ENCODE measurements around the gene MREG. TPM values are rescaled to one million over a fixed set of nuclear protein-coding genes. Genes with fewer than 3 reads are reported as not detected.

Gene MREG
- total RNA-seq, 2 donors from 2014 or later: 4.9 to 7.3 TPM

DNA sequence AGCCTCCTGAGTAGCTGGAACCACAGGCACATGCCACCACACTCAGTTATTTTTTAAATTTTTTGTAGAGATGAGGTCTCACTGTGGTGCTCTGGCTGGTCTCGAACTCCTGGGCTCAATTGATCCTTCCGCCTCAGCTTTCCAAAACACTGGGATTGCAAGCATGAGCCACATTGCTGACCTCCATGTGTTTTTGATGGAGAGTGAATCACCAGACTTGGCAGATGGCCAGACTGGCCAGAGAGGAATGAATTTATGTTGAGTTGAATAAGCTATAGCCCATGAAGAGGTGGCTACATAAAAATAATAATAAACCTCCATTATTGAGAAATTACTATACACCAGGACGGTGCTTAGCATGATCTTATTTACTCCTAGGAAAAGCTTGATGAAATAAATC is 91.5 kb downstream of the MREG start:
- Mint-ChIP-seq H3K27ac (no peak overlapping the region), H3K9me3 (no peaks in the 10 kb centered on the region), H3K36me3 (no peaks in the 10 kb centered on the region)
- DNase-seq (ENCODE audit: low spot score in 2 of 2) (no peak), ATAC-seq (peak in 1 of 2 donors; percentile 48)

- H3K9me3 Mint-ChIP-seq: no peaks in the 10 kb centered on the region
- no peaks in the 10 kb centered on the region for H3K36me3 Mint-ChIP-seq
- peak; percentile 71 to 87 for ATAC-seq
- no peak overlapping the region for H3K27ac Mint-ChIP-seq
- DNase-seq (ENCODE audit: low spot score in 2 of 2): peak in 1 of 2 donors; percentile 53
Measured at GRCh38 chr2:215920244-215921100, 92.9 kb downstream of the MREG start.

- H3K27ac Mint-ChIP-seq: no peak overlapping the region
- H3K36me3 Mint-ChIP-seq: no peaks in the 10 kb centered on the region
- H3K9me3 Mint-ChIP-seq: no peaks in the 10 kb centered on the region
- ATAC-seq (no peak), DNase-seq (ENCODE audit: low spot score in 2 of 2) (no peak)
Measured at GRCh38 chr2:215919624-215920243, 93.6 kb downstream of the MREG start.

DNA sequence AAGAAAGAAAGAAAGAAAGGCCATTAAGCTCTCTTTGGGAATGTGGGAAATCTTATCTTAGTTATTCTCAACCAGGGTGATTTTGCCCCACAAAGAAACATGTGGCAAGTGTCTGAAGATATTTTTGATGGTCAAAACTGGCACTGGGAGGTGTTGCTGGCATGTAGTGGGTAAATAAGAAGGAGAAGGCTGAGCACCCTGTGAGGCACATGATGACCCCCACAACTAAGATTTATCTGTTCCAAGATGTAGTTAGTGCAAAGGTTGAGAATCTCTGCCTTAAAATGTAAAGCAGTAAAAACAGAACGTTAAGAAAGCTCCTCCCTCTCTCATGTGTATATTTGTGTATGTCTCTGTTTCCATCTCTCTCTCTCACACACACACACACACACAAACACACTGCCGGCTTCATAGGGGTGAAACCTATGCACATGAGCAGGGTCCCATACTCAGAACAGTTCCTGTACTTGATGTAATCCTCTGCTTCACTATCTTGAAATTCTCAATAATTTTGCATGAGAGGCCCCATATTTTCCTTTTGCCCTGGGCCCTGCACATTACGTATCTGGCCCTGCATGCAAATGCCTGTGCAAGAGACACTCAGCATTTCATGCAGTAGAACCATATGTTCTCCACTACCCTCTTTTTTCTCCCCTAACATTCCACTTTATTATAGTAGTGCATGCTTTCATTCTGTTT is 94.3 kb downstream of the MREG start:
- no peak for ATAC-seq
- H3K27ac Mint-ChIP-seq: no peak overlapping the region
- no peaks in the 10 kb centered on the region for H3K36me3 Mint-ChIP-seq
- no peak for DNase-seq (ENCODE audit: low spot score in 2 of 2)
- no peaks in the 10 kb centered on the region for H3K9me3 Mint-ChIP-seq

DNA sequence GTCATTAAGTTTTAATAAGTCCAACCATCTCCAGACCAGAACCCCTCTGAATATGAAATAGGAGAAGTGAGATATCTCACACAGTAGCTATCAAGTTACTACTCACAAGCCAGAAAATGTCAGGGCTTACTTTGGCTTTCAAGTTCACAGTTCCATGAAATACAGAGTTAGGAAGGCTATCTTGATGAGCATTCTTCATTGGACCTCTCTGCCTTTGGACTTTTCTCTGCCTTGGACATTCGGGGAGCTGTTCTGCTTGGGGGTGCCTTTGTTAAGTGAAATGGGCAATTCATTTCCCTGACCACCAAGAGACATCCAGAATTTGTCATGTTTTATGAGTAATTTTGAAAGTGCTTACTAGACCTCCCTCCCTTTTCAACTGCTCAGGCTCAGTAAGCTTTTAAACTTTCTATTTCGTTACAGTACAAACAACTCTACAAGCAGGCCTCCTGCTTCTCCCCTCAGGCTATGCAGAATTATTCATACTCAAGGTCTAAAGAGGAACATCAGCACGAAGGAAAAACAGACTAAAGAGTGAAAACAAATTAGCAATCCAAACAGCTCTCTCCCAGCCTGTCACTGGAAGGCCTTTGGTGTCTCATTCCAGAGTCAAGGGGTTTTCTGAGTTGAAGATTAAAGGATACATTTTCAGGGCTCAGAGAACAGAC is 95.3 kb downstream of the MREG start:
- ATAC-seq: peak in 1 of 2 donors; percentile 36
- Mint-ChIP-seq H3K27ac (no peak overlapping the region), H3K36me3 (no peaks in the 10 kb centered on the region), H3K9me3 (no peaks in the 10 kb centered on the region)
- no peak for DNase-seq (ENCODE audit: low spot score in 2 of 2)

DNA sequence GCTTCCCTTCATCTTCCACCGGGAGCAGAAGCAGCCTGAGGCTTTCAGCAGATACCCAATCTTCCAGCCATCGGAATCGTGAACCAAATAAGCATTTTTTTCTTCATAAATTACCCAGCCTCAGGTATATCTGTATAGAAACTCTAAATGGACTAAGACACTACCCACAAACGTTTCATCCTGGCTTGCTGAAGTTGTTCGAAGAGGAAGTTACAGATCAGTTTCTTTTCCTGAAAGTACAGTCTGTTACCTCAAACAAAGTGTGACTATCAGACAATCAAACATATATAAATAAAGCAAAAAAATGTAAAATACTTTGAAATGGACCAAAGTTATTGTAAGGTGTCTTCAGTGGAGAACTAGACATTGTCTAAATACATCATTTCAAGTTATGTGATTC is 97.9 kb downstream of the MREG start:
- Mint-ChIP-seq H3K9me3 (no peaks in the 10 kb centered on the region), H3K36me3 (no peaks in the 10 kb centered on the region), H3K27ac (no peak overlapping the region)
- no peak for DNase-seq (ENCODE audit: low spot score in 2 of 2)
- ATAC-seq: no peak

DNA sequence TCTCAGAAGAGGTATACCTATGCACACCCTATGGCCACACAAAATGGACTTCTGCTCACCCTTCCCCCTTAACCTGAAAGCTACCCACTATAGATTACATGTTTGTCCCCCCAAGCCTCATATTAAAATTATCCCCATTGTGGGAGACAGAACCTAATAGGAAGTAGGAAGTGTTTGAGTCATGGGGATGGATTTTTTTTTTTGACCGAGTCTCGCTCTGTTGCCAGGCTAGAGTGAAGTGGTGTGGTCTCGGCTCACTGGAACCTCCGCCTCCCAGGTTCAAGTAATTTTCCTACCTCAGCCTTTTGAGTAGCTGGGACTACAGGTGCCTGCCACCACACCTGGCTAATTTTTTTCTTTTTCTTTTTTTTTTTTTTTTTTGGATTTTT is 98.6 kb downstream of the MREG start:
- no peak overlapping the region for H3K27ac Mint-ChIP-seq
- no peak for DNase-seq (ENCODE audit: low spot score in 2 of 2)
- ATAC-seq: no peak
- no peaks in the 10 kb centered on the region for H3K36me3 Mint-ChIP-seq
- H3K9me3 Mint-ChIP-seq: no peaks in the 10 kb centered on the region

DNA sequence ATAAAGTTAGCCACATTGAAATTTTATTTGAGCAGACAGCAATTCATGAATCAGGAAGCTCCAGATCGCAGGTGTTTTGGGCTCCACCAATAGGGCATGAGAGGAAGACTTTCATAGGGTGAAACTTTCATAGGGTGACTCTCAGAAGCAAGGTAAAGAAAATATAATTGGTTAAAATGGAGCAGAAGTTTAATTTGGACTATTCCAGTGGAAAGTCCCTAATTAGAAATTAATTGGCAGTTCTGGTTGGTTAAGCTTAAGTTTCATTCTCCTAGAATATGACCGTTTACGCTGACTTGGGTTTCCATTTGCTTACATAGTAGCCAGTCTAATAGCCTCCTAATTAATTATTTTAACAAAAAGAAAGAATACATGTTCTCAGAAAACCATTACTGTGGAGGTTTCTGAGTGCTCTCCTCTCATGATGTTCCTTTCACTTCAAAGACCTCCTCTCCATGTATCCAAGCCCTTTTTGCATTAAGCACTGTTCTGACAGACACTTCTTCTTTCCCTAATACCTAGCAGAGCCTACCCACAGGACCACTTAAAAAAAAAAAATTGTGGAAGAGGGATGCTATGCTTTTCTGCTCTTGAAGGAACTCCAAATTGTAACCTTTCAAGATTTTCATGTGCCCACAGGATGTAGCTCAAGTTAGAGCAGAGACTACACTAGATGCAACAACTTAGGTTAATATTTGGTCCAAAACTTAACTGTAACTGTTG is 99.1 kb downstream of the MREG start:
- Mint-ChIP-seq H3K36me3 (no peaks in the 10 kb centered on the region), H3K9me3 (no peaks in the 10 kb centered on the region), H3K27ac (no peak overlapping the region)
- DNase-seq (ENCODE audit: low spot score in 2 of 2) (no peak), ATAC-seq (no peak)

GRCh38 chr2:215912299-215912842 is 101.0 kb downstream of the MREG start:
- DNase-seq (ENCODE audit: low spot score in 2 of 2) (no peak), ATAC-seq (no peak)
- no peaks in the 10 kb centered on the region for H3K9me3 Mint-ChIP-seq
- no peaks in the 10 kb centered on the region for H3K36me3 Mint-ChIP-seq
- H3K27ac Mint-ChIP-seq: no peak overlapping the region

- ATAC-seq: no peak
- no peaks in the 10 kb centered on the region for H3K36me3 Mint-ChIP-seq
- H3K27ac Mint-ChIP-seq: no peak overlapping the region
- no peak for DNase-seq (ENCODE audit: low spot score in 2 of 2)
- H3K9me3 Mint-ChIP-seq: no peaks in the 10 kb centered on the region
Measured at GRCh38 chr2:215911301-215912085, 101.9 kb downstream of the MREG start.

- no peak for ATAC-seq
- H3K36me3 Mint-ChIP-seq: no peaks in the 10 kb centered on the region
- no peaks in the 10 kb centered on the region for H3K9me3 Mint-ChIP-seq
- H3K27ac Mint-ChIP-seq: no peak overlapping the region
- DNase-seq (ENCODE audit: low spot score in 2 of 2): no peak
Measured at GRCh38 chr2:215910180-215910579, 103.2 kb downstream of the MREG start.

DNA sequence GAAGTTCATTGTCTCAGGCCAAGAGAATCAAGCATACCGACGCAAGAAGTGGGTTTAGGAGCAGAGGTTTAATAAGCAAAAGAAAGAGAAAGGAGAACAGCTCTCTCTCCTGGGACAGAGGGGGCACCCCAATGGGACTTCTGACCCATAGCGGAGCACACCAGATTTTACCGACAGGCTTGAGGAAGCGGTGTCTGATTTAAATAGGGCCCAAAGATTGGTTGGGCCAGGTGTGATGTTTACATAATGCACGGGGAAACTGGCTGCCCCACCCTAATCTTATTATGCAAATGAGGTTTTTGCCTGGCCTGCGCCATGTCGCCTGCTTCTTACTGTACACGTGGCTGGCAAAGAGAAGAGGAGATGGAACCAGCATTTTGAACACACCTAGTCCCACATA is 106.2 kb downstream of the MREG start:
- Mint-ChIP-seq H3K36me3 (no peaks in the 10 kb centered on the region), H3K9me3 (no peaks in the 10 kb centered on the region), H3K27ac (no peak overlapping the region)
- DNase-seq (ENCODE audit: low spot score in 2 of 2): no peak
- no peak for ATAC-seq

DNA sequence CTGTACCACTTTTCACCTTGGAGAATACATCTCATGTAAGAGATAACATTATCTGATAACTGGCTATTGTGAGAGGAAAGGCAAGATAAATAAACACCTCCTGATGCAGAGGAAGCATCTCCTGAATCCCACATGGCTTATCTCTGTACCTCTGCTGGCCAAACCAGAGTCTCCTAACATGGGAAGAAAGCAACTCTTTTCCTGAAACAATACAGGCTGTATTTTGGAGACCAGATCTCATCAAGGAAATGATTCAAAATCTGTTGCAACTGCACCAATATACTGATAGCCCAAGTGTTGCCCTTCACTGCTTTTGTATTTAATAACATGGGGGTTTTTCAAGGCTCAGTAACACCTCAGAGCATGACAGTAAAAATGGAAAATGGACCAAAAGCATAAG is 106.9 kb downstream of the MREG start:
- Mint-ChIP-seq H3K27ac (no peak overlapping the region), H3K36me3 (no peaks in the 10 kb centered on the region), H3K9me3 (no peaks in the 10 kb centered on the region)
- DNase-seq (ENCODE audit: low spot score in 2 of 2): no peak
- no peak for ATAC-seq

DNA sequence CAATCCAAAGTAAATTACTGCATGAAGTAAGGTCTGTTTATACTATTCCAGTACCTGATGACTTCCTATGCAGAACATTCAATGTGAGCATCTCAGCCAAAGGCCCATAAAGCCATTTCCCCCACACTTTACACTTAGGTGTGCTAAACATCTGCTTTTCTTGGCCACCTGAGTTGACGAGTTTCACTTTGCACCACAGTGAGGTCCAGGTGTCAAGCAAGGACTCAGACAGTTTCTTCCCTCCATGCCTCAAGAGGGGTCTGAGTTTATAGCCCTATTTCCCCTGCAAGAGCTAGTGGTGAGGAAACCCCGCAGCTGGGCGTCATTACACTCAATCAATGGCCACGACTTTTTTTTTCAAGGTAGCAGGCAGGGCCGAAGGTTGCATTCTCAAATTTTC is 107.7 kb downstream of the MREG start:
- DNase-seq (ENCODE audit: low spot score in 2 of 2) (no peak), ATAC-seq (no peak)
- H3K9me3 Mint-ChIP-seq: no peaks in the 10 kb centered on the region
- no peaks in the 10 kb centered on the region for H3K36me3 Mint-ChIP-seq
- H3K27ac Mint-ChIP-seq: no peak overlapping the region

DNA sequence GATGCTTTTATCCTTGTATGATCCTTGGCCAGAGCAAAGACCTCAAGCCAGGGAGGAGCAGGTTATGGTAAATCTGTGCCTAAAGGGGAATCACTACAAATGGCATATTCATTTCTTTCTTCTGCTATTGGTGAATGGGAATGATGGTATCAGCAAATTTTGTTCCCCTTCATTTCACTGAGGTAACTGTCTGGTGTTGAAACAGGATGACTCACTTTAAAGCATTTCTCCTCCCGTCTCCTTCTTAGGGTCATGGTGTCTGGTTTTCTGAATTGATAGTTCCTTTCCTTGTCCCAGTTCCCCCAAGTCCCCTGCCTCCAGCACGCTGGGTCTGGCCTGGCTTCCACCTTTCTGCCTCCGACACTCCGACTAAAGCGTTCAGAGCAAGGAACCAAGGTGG is 109.2 kb downstream of the MREG start:
- Mint-ChIP-seq H3K27ac (no peak overlapping the region), H3K9me3 (no peaks in the 10 kb centered on the region), H3K36me3 (no peaks in the 10 kb centered on the region)
- ATAC-seq (no peak), DNase-seq (ENCODE audit: low spot score in 2 of 2) (no peak)

GRCh38 chr2:215903203-215903602 is 110.1 kb downstream of the MREG start:
- H3K9me3 Mint-ChIP-seq: no peaks in the 10 kb centered on the region
- H3K27ac Mint-ChIP-seq: no peak overlapping the region
- no peak for ATAC-seq

More at GRCh38 chr2:215903203-215903602, 110.1 kb downstream of the MREG start:
- DNase-seq (ENCODE audit: low spot score in 2 of 2): no peak
- no peaks in the 10 kb centered on the region for H3K36me3 Mint-ChIP-seq
